Stimulated activated CD4-positive, alpha-beta T cell treated with anti-CD3 and anti-CD28 coated beads, Interleukin-4, amount 100 ng/mL, for 24 hours (primary cell): ENCODE measurements around the gene PRSS56.

Experiments
- DNase-seq: peaks from one replicate; pipeline ENCODE4 v3.0.0-alpha.2; 2020

Gene PRSS56

GRCh38 chr2:232519581-232520438 is at the start of gene PRSS56:
Gene PRSS56 (plus strand): TSS chr2:232520388. CDS start chr2:232520599, 211 bp downstream.
- no peak for DNase-seq

GRCh38 chr2:232473467-232473890 is 46.7 kb upstream of the PRSS56 start:
- DNase-seq, result no peak

- no peak for DNase-seq
Measured at GRCh38 chr2:232476045-232476444, 44.1 kb upstream of the PRSS56 start.

GRCh38 chr2:232476791-232477190 is 43.4 kb upstream of the PRSS56 start:
- no peak for DNase-seq

- DNase-seq, result no peak
Measured at GRCh38 chr2:232477751-232478510, 42.3 kb upstream of the PRSS56 start.

- no peak for DNase-seq
Measured at GRCh38 chr2:232478571-232479340, 41.4 kb upstream of the PRSS56 start.

- no peak for DNase-seq
Measured at GRCh38 chr2:232479341-232480200, 40.6 kb upstream of the PRSS56 start.

- no peak for DNase-seq
Measured at GRCh38 chr2:232480201-232481190, 39.7 kb upstream of the PRSS56 start.

GRCh38 chr2:232481322-232482140 is 38.7 kb upstream of the PRSS56 start:
- no peak for DNase-seq

- no peak for DNase-seq
Measured at GRCh38 chr2:232482301-232483238, 37.6 kb upstream of the PRSS56 start.

GRCh38 chr2:232483311-232483922 is 36.8 kb upstream of the PRSS56 start:
- DNase-seq, result no peak

- DNase-seq, result no peak
Measured at GRCh38 chr2:232483923-232484627, 36.1 kb upstream of the PRSS56 start.

- DNase-seq, result no peak
Measured at GRCh38 chr2:232484628-232485347, 35.4 kb upstream of the PRSS56 start.

- DNase-seq, result no peak
Measured at GRCh38 chr2:232485348-232485756, 34.8 kb upstream of the PRSS56 start.

- no peak for DNase-seq
Measured at GRCh38 chr2:232485757-232486557, 34.2 kb upstream of the PRSS56 start.
